Testis (tissue), 2 donors: ENCODE data around the gene LARGE1.

Experiments used
- CTCF ChIP-seq, 3 experiments: fragments of 450-650 bp in 2 of 3; fragments of 200-600 bp in 1 of 3; sonication (generic) in 1 of 3; IDR thresholded peaks; one replicate each; pipeline ENCODE4 v1.5.1; 2016 to 2019; ENCODE audit warnings: antibody characterized with exemption in 3 of 3, mild to moderate bottlenecking in 2 of 3, moderate library complexity in 1 of 3
- POLR2A ChIP-seq: fragments of 450-650 bp; IDR thresholded peaks from one replicate; pipeline ENCODE4 v1.6.1; 2017; ENCODE audit warnings: antibody characterized with exemption, mild to moderate bottlenecking, moderate library complexity

- TF ChIP-seq CTCF (IDR thresholded peaks at IDR 0.05) = no peak
- no peak for TF ChIP-seq POLR2A
Observed at GRCh38 chr22:33429281-33429680, 491.0 kb downstream of the LARGE1 start.
